Stimulated activated CD4-positive, alpha-beta T cell treated with anti-CD3 and anti-CD28 coated beads, Interleukin-2, amount 100 ng/mL, for 4 hours (primary cell): ENCODE results near the gene RILPL1.
"Not testable (repeated sequence)": the region's sequence is repeated elsewhere in the genome, so short reads cannot be mapped to it uniquely, and the experiment has no call there.

Source experiments
- DNase-seq: peaks from one replicate; pipeline ENCODE4 v3.0.0-alpha.2; 2020; ENCODE audit warnings: low read depth

RILPL1 gene

GRCh38 chr12:123530668-123531067, 2.9 kb downstream of the RILPL1 start:
- DNase-seq: no peak

GRCh38 chr12:123529686-123530085, 3.8 kb downstream of the RILPL1 start:
- DNase-seq: no peak

DNA sequence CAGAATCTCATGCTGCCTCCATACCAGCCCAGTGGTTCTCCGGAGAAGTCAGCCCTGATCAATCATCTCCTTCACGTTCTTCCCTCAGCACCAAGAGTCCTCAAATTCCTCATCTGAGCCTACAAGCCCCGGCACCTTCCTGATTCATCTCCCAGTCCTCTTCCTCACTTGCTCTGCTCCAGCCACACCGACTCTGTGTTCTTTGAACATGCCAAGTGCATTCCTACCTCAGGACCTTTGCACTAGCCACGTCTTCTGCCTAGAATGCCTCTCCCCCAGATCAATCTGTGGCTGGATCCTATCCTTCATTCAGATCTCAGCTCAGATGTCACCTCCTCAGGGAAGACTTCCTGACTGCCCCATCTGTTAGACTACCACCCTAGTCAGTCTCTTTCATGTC, 4.7 kb downstream of the RILPL1 start:
- DNase-seq: no peak

GRCh38 chr12:123526542-123527080, 6.9 kb downstream of the RILPL1 start:
- no peak for DNase-seq

DNA sequence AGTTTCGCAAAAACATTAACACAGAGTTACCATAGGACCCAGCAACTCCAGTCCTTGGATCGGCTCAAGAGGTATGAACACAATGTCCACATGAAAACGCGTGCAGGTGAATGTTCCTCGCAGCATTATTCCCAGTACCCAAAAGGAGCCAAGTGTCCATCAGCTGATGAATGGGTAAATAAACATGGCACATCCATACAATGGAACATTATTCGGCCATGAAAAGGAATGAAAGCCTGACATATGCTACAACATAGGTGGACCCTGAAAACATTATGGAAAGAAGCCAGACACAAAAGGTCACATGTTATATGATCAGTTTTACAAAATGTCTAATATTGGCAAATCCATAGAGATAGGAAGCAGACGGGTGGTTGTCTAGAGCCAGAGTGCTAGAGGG, 9.1 kb downstream of the RILPL1 start:
- DNase-seq: no peak

- DNase-seq: no peak
Measured at GRCh38 chr12:123523518-123523917, 10.0 kb downstream of the RILPL1 start.

DNA sequence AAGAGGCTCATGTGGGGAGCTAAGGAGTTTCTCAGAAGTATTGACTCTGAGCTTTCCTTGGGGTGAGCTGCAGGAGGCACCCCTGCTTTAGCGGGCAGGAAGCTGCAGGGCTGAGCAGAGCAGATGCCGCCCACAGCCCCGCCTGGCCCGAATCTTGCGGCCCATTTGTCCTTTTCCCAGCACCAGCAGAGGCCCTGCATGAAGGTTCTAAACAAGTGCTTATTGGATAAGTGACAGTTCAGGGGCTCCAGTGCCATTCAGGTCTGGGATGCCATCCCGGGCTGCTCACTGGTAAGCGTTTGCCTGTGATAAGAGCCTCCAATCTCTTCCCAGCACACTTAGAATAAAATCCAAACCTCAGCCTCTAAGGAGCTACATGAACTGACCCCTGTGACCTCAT, 11.4 kb downstream of the RILPL1 start:
- no peak for DNase-seq

DNA sequence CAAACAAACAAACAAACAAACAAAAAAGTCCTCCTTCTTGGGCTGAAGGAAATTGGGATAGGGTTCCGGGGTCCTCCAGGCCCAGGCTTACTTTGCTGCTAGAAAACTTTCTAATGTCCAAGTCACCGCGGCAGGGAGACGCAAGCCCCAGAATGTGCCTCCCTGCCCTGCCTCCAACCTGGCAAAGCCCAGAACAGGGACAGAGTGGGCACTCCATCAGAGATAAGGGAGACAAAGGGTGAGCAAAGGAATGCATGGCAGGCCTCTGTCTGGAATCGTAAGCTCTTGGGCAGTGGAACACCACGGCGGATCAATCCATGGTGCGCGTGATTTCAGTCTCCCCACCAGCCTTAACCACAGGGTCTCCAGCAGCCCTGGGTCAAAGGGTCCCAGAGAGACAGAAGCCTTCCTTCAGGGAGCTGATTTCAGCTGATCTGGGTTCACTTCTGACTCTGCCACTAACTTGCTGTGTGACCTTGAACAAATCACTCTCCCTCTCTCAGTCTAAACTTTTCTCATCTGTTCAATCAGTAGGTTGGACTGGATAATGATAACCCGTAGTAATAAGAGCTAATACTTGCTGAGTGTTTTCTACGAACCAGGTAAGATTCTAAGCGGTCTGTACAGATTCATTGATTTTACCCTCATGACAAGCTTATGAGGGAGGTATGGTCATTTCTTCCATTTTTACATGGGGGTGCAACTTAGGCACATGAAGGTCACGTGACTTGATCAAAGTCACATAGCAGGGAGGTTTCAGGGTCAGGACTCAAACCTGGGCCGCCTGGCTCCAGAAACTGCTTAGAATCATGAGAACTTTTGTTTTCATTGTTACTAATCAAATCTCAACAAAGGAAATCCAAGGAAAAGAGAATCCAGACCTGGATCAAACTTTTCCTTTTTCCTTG, 12.7 kb downstream of the RILPL1 start:
- no peak for DNase-seq

DNA sequence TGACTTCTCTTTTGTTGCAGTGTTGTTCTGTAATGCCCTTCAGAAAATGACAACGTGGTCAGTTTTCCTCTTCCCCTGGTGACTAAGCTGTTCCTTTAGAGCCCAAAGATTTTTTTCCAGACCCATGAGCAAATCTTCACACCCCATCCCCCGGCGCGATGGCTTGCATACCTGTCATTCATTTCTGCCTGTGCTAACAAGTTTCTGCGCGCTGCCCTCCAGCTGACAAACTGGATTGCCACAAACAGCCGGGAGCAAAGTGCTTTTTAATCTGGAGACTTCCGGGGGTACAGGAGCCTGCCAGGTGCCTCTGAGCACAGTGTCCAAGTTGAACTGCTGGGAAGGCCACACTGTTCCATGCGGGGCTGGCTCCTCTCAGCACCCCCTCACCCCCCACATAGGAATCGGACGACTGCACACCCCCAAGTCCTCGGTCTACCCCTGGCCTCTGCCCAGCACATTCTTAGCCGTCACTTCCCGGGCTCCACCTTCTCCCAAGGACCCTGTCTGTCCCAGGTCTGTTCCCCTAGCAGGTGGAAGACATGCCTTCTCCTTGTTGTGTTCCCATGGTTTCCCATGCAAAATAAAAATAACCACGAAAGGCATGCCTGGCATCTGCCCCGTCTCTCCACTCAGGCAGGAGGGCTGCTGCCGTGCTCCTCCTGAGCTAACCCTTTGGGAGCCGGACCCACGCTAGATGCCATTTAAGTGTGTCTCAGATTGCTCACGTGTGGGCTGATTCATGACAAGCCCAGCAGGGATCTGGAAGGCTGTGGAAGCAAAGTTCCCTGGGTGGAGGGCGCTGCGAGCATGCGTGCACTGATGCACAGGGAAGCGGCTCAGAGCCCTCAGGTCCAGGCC, 14.1 kb downstream of the RILPL1 start:
- no peak for DNase-seq

DNA sequence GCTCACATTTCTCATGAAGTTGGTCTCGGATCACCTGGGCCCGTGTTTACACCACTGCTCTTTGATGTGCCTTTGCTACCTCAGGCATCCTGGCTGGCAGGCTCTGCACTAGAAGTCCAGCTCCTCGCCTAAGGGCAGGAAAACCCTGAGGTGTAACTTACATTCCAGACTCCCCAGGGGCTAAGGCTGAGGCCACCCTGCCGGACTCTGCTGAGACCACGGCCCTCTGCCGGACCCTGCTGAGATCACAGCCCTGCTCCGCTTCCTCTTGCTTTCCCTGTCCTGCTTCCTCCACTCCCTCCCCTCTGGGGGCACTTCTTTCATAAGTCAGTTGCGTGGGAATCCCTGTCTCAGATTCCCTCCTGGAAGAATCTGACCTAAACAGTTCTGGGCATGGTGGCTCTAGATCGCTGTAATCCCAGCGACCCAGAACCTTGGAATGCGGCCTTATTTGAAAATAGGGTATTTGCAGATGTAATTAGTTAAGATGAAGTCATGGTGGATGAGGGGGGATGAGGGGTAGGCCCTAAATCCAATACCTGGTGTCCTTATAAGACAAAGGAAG, 17.2 kb downstream of the RILPL1 start:
- no peak for DNase-seq

- DNase-seq: not testable (repeated sequence)
Measured at GRCh38 chr12:123514582-123515221, 18.8 kb downstream of the RILPL1 start.

- no peak for DNase-seq
Measured at GRCh38 chr12:123513805-123514204, 19.7 kb downstream of the RILPL1 start.

- DNase-seq: no peak
Measured at GRCh38 chr12:123512838-123513665, 20.5 kb downstream of the RILPL1 start.

GRCh38 chr12:123506843-123507236, 26.7 kb downstream of the RILPL1 start:
- DNase-seq: no peak

GRCh38 chr12:123506059-123506842, 27.3 kb downstream of the RILPL1 start:
- DNase-seq: no peak

- DNase-seq: no peak
Measured at GRCh38 chr12:123502163-123502704, 31.3 kb downstream of the RILPL1 start.

GRCh38 chr12:123499332-123499731, 34.2 kb downstream of the RILPL1 start:
- DNase-seq: no peak

- DNase-seq: no peak
Measured at GRCh38 chr12:123498126-123498825, 35.2 kb downstream of the RILPL1 start.

GRCh38 chr12:123497065-123497464, 36.5 kb downstream of the RILPL1 start:
- DNase-seq: no peak
